Measurements from ENCODE around the gene LINGO3. TPM values are rescaled to one million over a fixed set of nuclear protein-coding genes. Genes with fewer than 3 reads are reported as not detected.

The LINGO3 gene
- total and polyA plus RNA-seq, 2 of the 8 experiments (the other 6 are each of a cell fraction or from before 2014, with no cell fraction given), result 0.59 TPM; not detected in 1

DNA sequence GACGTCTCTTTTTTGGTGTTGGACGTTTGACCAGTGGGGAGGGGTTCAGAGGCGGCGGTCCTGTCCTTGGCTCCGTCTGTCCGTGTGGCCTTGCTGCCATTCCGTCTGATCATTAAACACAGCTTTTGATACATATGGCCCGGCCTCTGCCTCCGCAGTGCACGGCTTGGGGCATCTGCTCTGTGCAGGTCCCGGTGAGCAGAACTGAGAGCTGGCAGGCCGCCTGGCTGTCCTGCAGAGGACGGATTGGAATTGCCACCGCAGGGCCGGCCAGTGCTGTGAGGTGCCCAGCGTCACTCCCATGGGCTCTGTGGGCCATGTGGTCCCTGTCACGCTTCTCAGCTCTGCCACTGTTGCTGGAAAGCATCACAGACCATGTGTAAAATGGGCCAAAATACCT, 46.7 kb upstream of the LINGO3 start (continued):
- TF ChIP-seq RFX5 (IDR thresholded peaks at IDR 0.05; ENCODE audit: borderline replicate concordance, low read depth, low read length), result no peak
- no peak for TF ChIP-seq NRF1 (IDR thresholded peaks at IDR 0.05; ENCODE audit: low read depth, low read length)
